ENCODE measurements around the gene CAPN9. TPM values are rescaled to one million over a fixed set of nuclear protein-coding genes. Genes with fewer than 3 reads are reported as not detected.

CAPN9 gene
- total RNA-seq, 4 donors from 2014 or later: not detected

DNA sequence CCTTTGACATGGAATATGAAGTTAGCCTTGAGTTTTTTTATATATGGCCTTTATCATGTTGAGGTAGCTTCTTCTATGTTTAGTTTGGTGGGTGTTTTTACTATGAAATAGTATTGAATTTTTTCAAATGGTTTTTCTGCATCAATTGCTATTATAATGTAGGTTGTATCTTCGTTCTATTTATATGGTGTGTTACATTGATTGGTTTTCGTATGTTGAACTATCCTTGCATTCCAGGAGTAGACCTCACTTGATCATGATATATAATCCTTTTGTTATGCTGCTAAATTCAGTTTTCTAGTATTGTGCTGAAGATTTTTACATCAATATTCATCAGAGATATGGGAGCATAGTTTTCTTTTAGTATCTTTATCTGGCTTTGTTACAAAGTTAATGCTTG is 65.4 kb downstream of the CAPN9 start:
- DNase-seq: no peak
- Histone ChIP-seq H3K27me3 (no peaks in the 10 kb centered on the region), H3K36me3 (no peaks in the 10 kb centered on the region), H3K4me1 (no peaks in the 10 kb centered on the region), H3K4me3 (replicated peaks in 1 of 3) (no peak overlapping the region), H3K9me3 (no peaks in the 10 kb centered on the region), H3K27ac (no peak overlapping the region)
- WGBS, 2 donors: 92 to 97% methylated on average over 2 of the region's 2 CpGs
- no peak for TF ChIP-seq POLR2A (IDR thresholded peaks at IDR 0.05)
- TF ChIP-seq, protein P1, sequence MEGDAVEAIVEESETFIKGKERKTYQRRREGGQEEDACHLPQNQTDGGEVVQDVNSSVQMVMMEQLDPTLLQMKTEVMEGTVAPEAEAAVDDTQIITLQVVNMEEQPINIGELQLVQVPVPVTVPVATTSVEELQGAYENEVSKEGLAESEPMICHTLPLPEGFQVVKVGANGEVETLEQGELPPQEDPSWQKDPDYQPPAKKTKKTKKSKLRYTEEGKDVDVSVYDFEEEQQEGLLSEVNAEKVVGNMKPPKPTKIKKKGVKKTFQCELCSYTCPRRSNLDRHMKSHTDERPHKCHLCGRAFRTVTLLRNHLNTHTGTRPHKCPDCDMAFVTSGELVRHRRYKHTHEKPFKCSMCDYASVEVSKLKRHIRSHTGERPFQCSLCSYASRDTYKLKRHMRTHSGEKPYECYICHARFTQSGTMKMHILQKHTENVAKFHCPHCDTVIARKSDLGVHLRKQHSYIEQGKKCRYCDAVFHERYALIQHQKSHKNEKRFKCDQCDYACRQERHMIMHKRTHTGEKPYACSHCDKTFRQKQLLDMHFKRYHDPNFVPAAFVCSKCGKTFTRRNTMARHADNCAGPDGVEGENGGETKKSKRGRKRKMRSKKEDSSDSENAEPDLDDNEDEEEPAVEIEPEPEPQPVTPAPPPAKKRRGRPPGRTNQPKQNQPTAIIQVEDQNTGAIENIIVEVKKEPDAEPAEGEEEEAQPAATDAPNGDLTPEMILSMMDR (IDR thresholded peaks at IDR 0.05): no peak
- intact Hi-C loops (cut with DNase I): no loop called here

DNA sequence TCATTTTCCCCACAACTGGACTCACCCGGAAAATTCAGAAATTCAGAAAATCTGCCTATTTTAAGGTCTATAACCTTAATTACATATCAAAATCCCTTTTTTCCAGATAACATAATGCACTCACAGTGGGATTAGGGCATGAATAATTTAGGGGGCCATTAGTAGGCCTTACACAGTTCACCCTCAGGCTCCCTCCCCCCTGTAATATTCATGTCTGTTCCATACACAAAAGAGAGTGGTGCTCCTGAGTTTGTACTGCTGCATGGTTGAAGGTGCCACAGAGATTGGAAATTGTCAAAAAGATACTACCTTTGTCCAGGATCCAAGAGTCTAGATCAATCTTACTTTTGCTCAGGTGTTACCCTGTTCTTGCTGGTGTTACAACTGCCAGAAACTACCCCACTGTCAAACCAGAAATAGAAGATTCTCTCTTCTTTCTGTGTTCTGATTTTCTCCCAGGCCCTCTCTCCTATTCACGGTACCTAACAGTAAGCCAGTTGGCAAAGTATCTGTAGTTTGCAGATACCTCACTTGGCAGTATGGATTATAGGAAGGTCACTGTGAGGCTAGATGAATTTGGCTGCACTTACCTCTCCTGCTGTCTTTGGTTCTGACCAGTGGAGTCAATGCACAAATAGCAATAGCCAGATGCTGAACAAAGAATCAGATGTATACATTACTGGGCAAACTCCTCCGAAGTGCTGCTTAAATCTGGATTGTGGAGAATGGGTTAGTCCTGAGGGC is 67.9 kb downstream of the CAPN9 start:
- Histone ChIP-seq H3K9me3 (no peaks in the 10 kb centered on the region), H3K4me3 (replicated peaks in 1 of 3) (no peak overlapping the region), H3K36me3 (no peaks in the 10 kb centered on the region), H3K4me1 (no peaks in the 10 kb centered on the region), H3K27ac (no peak overlapping the region), H3K27me3 (no peaks in the 10 kb centered on the region)
- DNase-seq: no peak
- no peak for TF ChIP-seq POLR2A (IDR thresholded peaks at IDR 0.05)
- TF ChIP-seq, protein P1 (IDR thresholded peaks at IDR 0.05): no peak
- WGBS, 2 donors: 62 to 84% methylated on average over 3 of the region's 3 CpGs
- intact Hi-C loops (cut with DNase I): no loop called here

DNA sequence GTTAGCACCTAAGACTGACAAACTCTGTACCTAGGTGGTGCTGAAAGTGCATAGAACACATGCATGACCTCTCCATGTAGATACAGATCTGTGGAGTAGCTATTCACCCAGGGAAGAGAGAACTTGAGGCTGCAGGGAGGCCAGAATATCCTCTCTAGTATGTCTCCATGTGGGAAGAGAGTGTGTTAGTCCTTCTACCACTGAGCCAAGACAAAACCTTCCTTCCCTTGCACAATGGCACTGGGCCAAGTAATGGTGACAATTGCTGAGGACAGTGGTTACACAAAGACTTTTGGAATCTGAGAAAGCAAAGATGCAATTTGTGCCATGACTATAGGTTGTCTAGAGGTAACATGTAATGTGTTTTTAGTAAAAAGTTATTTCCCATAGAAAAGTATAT is 68.8 kb downstream of the CAPN9 start:
- no peak for DNase-seq
- intact Hi-C loops (cut with DNase I): no loop called here
- TF ChIP-seq, protein P1 (IDR thresholded peaks at IDR 0.05): no peak
- no peak for TF ChIP-seq POLR2A (IDR thresholded peaks at IDR 0.05)
- no peaks in the 10 kb centered on the region for H3K27me3 ChIP-seq
- no peak overlapping the region for H3K4me3 ChIP-seq (replicated peaks in 1 of 3)
- no peaks in the 10 kb centered on the region for H3K4me1 ChIP-seq
- no peaks in the 10 kb centered on the region for H3K36me3 ChIP-seq
- H3K27ac ChIP-seq: no peak overlapping the region
- H3K9me3 ChIP-seq: no peaks in the 10 kb centered on the region

DNA sequence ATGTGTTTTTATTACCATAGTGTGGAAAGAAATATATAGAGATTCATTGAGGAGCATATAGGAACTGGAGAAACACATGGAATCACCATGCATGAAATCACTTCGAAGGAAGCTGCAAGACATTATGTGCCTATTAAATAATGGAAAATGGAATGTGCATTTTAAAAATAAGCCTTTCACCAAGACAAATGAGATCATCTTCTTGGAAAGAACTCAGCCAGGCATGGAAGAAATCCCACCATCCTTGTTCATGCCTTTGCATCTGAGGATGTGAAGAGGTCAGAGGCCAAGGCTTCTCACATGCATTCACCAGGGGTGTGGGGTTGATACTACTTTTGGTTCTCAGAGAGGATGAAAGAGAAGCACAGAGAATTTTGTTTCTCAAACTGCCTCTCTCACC is 71.2 kb downstream of the CAPN9 start:
- Histone ChIP-seq H3K27ac (no peak overlapping the region), H3K4me1 (peaks cover 0 to 9% of the 10 kb centered on the region in 2 donors), H3K27me3 (no peaks in the 10 kb centered on the region), H3K36me3 (no peaks in the 10 kb centered on the region), H3K4me3 (replicated peaks in 1 of 3) (no peak overlapping the region), H3K9me3 (no peaks in the 10 kb centered on the region)
- TF ChIP-seq POLR2A (IDR thresholded peaks at IDR 0.05): no peak
- TF ChIP-seq, protein P1 (IDR thresholded peaks at IDR 0.05): no peak
- 77 to 78% methylated on average over 1 of the region's 1 CpG for WGBS, 2 donors
- intact Hi-C loops (cut with DNase I): no loop called here
- no peak for DNase-seq

DNA sequence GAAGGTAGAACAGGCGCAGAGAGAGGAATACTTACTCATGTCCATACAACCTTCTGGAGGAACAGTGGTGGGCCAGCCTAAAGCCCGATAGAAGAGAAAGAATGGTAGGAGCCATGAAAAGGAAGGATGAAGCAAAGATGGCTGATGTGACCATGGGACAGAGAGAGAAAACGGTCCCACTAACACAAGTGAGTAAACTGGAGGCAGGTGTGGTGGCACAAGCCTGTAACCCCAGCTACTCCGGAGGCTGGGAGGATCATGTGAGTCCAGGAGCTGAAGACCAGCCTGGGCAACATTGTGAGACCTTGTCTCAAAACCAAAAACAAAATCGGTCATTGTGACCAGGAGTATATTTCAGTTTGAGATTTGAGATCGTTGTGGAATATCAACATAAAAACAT is 71.7 kb downstream of the CAPN9 start:
- no peaks in the 10 kb centered on the region for H3K36me3 ChIP-seq
- H3K27ac ChIP-seq: no peak overlapping the region
- H3K9me3 ChIP-seq: no peaks in the 10 kb centered on the region
- no peak overlapping the region for H3K4me3 ChIP-seq (replicated peaks in 1 of 3)
- intact Hi-C loops (cut with DNase I): no loop called here
- peaks cover 0 to 11% of the 10 kb centered on the region in 2 donors for H3K4me1 ChIP-seq
- 87 to 93% methylated on average over 6 of the region's 6 CpGs for WGBS, 2 donors
- no peak for DNase-seq
- TF ChIP-seq POLR2A (IDR thresholded peaks at IDR 0.05): no peak
- TF ChIP-seq, protein P1 (IDR thresholded peaks at IDR 0.05): no peak
- no peaks in the 10 kb centered on the region for H3K27me3 ChIP-seq

Data from thyroid gland (tissue), 4 donors.